Glutamatergic neuron (in vitro differentiated cells): ENCODE measurements around the gene MME. TPM values are rescaled to one million over a fixed set of nuclear protein-coding genes. Genes with fewer than 3 reads are reported as not detected.

ENCODE experiments used
- DNase-seq: peaks from one replicate; pipeline ENCODE4 v3.0.0; 2022
- H3K27ac Mint-ChIP-seq: one replicate; pipeline ENCODE4 v1.8.0; 2020; ENCODE audit warnings: mild to moderate bottlenecking, mixed read lengths, inconsistent platforms; ENCODE audit not compliant: unreplicated experiment
- H3K27me3 Mint-ChIP-seq: one replicate; pipeline ENCODE4 v1.8.0; 2020; ENCODE audit warnings: mild to moderate bottlenecking, moderate library complexity, mixed read lengths, inconsistent platforms; ENCODE audit not compliant: unreplicated experiment
- H3K36me3 Mint-ChIP-seq: one replicate; pipeline ENCODE4 v1.8.0; 2020; ENCODE audit warnings: mild to moderate bottlenecking, mixed read lengths, inconsistent platforms; ENCODE audit not compliant: unreplicated experiment
- H3K4me1 Mint-ChIP-seq: one replicate; pipeline ENCODE4 v1.8.0; 2020; ENCODE audit warnings: mild to moderate bottlenecking, low read depth, mixed read lengths, inconsistent platforms; ENCODE audit not compliant: unreplicated experiment
- H3K4me3 Mint-ChIP-seq: one replicate; pipeline ENCODE4 v1.8.0; 2020; ENCODE audit warnings: mild to moderate bottlenecking, mixed read lengths, inconsistent platforms; ENCODE audit not compliant: unreplicated experiment
- H3K9me3 Mint-ChIP-seq: one replicate; pipeline ENCODE4 v1.8.0; 2020; ENCODE audit warnings: mild to moderate bottlenecking, moderate library complexity, mixed read lengths, inconsistent platforms; ENCODE audit not compliant: unreplicated experiment
- total RNA-seq: library from RNA; stranded (reverse); fragmentation: NEBNext Ultra II Directional; extraction: Animal tissue kit (Norgen Biotek cat#: 25700); gene quantifications from one replicate; pipeline ENCODE4 v1.2.1, GENCODE V29; 2021; ENCODE audit not compliant: unreplicated experiment
- TF ChIP-seq, protein P1 (sequence below): fragments of 200-600 bp; sonication (generic); IDR thresholded peaks from one replicate; pipeline ENCODE4 v1.5.0; 2021; ENCODE audit not compliant: partially characterized antibody, unreplicated experiment

MME gene
- total RNA-seq, 1 donor from 2014 or later, result 6.6 TPM

DNA sequence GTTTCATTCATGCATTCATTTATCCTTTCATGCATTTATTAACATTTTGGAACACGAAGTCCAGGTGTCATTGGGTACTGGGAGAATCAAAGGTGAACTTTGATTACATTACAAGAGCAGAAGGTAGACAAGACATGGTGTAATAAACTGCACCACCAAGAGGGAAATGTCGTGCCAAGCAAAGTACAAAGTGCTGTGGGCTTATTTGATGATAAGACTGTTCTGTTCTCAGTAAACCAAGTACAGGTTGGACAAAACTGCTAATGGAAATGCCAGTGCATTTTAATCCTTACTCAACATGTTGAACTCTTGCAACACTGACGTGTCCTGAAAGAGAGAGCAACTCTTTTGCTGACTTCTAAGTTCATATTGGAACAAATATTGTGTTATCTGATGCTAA lies 69.4 kb downstream of the MME start:
- TF ChIP-seq, protein P1, sequence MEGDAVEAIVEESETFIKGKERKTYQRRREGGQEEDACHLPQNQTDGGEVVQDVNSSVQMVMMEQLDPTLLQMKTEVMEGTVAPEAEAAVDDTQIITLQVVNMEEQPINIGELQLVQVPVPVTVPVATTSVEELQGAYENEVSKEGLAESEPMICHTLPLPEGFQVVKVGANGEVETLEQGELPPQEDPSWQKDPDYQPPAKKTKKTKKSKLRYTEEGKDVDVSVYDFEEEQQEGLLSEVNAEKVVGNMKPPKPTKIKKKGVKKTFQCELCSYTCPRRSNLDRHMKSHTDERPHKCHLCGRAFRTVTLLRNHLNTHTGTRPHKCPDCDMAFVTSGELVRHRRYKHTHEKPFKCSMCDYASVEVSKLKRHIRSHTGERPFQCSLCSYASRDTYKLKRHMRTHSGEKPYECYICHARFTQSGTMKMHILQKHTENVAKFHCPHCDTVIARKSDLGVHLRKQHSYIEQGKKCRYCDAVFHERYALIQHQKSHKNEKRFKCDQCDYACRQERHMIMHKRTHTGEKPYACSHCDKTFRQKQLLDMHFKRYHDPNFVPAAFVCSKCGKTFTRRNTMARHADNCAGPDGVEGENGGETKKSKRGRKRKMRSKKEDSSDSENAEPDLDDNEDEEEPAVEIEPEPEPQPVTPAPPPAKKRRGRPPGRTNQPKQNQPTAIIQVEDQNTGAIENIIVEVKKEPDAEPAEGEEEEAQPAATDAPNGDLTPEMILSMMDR, result no peak
- no peaks in the 10 kb centered on the region for H3K9me3 Mint-ChIP-seq
- no peak overlapping the region for H3K4me3 Mint-ChIP-seq
- H3K27me3 Mint-ChIP-seq, result no peaks in the 10 kb centered on the region
- DNase-seq, result no peak
- H3K27ac Mint-ChIP-seq, result no peak overlapping the region
- no peaks in the 10 kb centered on the region for H3K4me1 Mint-ChIP-seq
- no peaks in the 10 kb centered on the region for H3K36me3 Mint-ChIP-seq

DNA sequence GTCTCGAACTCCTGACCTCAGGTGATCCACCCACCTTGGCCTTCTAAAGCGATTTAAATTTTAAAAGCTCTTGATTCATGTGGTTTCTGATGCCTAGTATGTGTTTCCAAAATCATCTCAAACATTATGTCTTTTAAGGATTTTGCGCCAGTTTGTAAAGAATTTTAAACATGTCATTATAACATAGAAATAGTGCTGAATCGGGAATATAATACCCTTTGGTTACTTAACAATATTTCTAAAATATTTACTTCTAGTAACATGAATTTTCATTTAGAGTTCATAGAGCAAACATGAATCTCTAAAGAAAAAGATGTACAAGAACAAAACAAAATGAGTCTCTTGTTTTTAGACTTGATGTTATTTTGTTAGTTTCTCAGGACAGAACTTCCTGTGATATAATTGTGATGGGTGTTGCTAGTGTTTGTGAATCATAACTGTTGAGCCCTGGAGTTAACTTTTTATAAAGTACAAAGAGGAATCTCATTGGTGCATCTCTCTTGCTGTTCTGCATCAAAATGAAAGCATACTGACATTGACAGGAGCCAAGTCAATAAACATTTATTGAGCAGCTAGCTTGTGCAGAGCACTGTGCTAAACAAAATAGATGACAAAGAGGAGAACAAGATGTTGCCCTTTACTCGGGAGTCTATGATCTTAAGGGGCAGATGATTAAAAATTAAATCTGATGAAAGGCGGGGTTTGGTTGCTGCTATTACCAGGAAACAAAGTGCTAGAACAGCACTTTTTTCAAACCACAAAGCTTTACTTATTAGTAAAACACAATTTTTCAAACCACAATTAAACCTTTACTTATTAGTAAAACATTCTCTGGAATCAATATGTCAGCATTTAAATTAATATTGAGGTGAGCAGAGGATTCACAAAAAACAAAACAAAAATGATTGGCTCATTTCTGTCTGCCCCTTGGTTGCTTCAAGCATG lies 73.4 kb downstream of the MME start:
- Mint-ChIP-seq H3K4me1 (no peaks in the 10 kb centered on the region), H3K36me3 (no peaks in the 10 kb centered on the region), H3K27ac (no peak overlapping the region), H3K9me3 (no peaks in the 10 kb centered on the region), H3K27me3 (no peaks in the 10 kb centered on the region), H3K4me3 (no peak overlapping the region)
- DNase-seq, result no peak
- TF ChIP-seq, protein P1, result no peak

DNA sequence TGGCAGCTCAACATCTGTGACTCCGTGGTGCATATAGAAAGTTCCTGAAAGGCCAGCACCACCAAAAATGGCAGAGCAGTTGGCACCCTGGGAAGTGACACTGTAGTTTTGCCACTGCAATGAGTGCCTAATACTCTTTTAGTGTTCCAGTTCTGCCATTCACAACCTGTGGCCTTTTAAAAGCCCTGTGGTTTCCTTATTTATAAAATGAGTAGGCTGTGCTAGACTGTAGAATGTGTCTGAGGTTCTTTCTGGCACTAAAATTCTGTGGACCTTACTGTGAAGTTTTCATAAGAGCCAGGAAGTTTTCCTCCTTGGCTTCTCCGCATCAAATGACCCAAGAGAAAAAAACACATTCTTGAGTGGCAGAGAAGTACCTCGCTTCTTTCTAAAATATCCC lies 74.1 kb downstream of the MME start:
- DNase-seq, result no peak
- TF ChIP-seq, protein P1, result no peak
- H3K27ac Mint-ChIP-seq, result no peak overlapping the region
- H3K27me3 Mint-ChIP-seq, result no peaks in the 10 kb centered on the region
- no peaks in the 10 kb centered on the region for H3K9me3 Mint-ChIP-seq
- no peaks in the 10 kb centered on the region for H3K36me3 Mint-ChIP-seq
- H3K4me1 Mint-ChIP-seq, result no peaks in the 10 kb centered on the region
- no peak overlapping the region for H3K4me3 Mint-ChIP-seq

DNA sequence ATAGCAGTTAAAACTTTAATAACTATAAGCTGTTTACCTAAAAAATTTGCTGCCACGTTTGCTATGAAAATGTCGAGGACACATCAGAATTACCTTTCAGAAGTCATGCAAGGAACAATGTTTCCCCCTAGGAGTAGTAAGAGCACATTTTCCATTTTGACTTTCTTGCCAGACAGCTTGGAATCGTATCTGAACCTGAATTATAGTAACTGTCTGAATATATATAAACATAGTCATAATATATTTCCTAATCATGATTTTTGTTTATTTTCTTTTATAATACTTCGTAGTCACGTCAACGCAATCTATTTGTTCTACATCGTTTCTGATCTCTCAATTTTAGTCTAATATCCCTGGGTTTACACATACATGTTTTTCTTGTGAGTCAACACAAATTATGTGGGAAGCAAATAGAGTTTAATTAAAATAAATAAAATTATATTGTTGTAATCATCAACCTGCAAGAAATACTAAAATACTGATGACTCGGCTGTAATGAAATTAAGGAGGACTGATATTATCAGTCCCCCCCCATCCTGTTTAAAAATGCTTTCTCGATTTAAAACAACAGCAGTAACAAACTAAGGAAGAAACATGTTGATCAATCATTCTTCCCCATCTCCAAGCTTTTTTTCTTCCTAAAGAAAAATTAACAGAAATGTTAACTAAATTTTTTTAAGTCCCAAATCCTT lies 78.4 kb downstream of the MME start:
- no peaks in the 10 kb centered on the region for H3K4me1 Mint-ChIP-seq
- no peak overlapping the region for H3K27ac Mint-ChIP-seq
- no peaks in the 10 kb centered on the region for H3K9me3 Mint-ChIP-seq
- H3K36me3 Mint-ChIP-seq, result no peaks in the 10 kb centered on the region
- no peak overlapping the region for H3K4me3 Mint-ChIP-seq
- H3K27me3 Mint-ChIP-seq, result no peaks in the 10 kb centered on the region
- DNase-seq, result no peak
- TF ChIP-seq, protein P1, result no peak

DNA sequence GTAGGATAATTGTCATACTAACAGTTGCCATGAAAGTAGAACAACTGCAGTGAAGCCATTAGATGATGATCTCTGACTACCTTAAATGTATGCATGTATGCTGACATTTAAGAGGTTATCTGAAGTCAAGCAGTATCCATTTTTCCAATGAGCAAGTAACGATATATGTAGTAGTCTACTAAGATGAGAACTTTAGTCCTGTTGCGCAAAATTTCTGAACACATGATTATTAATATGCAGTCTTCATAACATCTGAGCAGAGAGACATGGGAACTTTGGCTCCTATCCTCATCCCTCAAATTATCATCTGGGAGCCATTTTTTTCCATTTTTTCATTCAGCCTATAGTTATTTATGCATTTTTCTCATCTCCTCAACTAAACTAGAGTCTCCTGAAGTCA lies 79.2 kb downstream of the MME start:
- Mint-ChIP-seq H3K36me3 (no peaks in the 10 kb centered on the region), H3K9me3 (no peaks in the 10 kb centered on the region), H3K27ac (no peak overlapping the region), H3K4me3 (no peak overlapping the region), H3K4me1 (no peaks in the 10 kb centered on the region), H3K27me3 (no peaks in the 10 kb centered on the region)
- no peak for DNase-seq
- TF ChIP-seq, protein P1, result no peak
